B cell (primary cell): ENCODE data around the gene PAX1. TPM values are rescaled to one million over a fixed set of nuclear protein-coding genes. Genes with fewer than 3 reads are reported as not detected.

Experiments used
- ATAC-seq: fragments of 200-7000 bp; cut with Tn5 transposase; one replicate; pipeline ENCODE4 v1.10.0; 2021; ENCODE audit warnings: low read depth, mild to moderate bottlenecking, moderate number of reproducible peaks, moderate library complexity
- CTCF ChIA-PET: fragments of 350-600 bp; sonication (Branson Sonifier 250); formaldehyde crosslinking; loops from one replicate; lab custom pipeline; 2021; ENCODE audit warnings: antibody characterized with exemption, inconsistent platforms; lab: Charles Lee
- POLR2A ChIA-PET: fragments of 350-600 bp; sonication (Branson Sonifier 250); formaldehyde crosslinking; loops from one replicate; lab custom pipeline; 2021; ENCODE audit warnings: antibody characterized with exemption; lab: Charles Lee
- DNase-seq: peaks from one replicate; pipeline ENCODE4 v3.0.0; 2013
- H2AFZ ChIP-seq: 2 replicates; pipeline ENCODE4 v1.6.1; 2012; ENCODE audit warnings: mild to moderate bottlenecking, low read depth, low read length; ENCODE audit not compliant: insufficient read depth, poor library complexity, severe bottlenecking
- H3K27ac ChIP-seq, 2 donors: 1 replicate in 1 of 2; 2 replicates in 1 of 2; pipeline ENCODE4 v1.5.1; 2012 to 2013; ENCODE audit warnings: low read length in 2 of 2, mild to moderate bottlenecking in 2 of 2, moderate library complexity in 1 of 2
- H3K27me3 ChIP-seq, 4 experiments: fragments of 200-600 bp in 1 of 4; sonication (generic) in 1 of 4; replicated peaks in 1 of 4; 1 replicate in 2 of 4; 2 replicates in 2 of 4; pipeline versions ENCODE4 v1.6.1 to v1.7.0; 2013 to 2016; ENCODE audit warnings: low read length in 3 of 4, mild to moderate bottlenecking in 2 of 4, mixed read lengths in 1 of 4, moderate library complexity in 1 of 4; ENCODE audit not compliant: insufficient read depth in 4 of 4, control insufficient read depth in 3 of 4; ENCODE audit errors: control extremely low read depth in 1 of 4
- H3K36me3 ChIP-seq, 2 experiments: replicated peaks in 1 of 2; 1 replicate in 1 of 2; 2 replicates in 1 of 2; pipeline versions ENCODE4 v1.6.1 to v1.7.1; 2013; ENCODE audit warnings: low read length in 1 of 2; ENCODE audit not compliant: insufficient read depth in 2 of 2, control insufficient read depth in 1 of 2; ENCODE audit errors: control extremely low read depth in 1 of 2, extremely low read depth in 1 of 2
- H3K4me1 ChIP-seq, 2 donors: fragments of 200-600 bp in 1 of 2; sonication (generic) in 1 of 2; 1 replicate in 1 of 2; 2 replicates in 1 of 2; pipeline versions ENCODE4 v1.5.1 to v1.6.1; 2013 to 2017; ENCODE audit warnings: low read length in 2 of 2; ENCODE audit not compliant: control insufficient read depth in 2 of 2, insufficient read depth in 2 of 2
- H3K4me2 ChIP-seq: replicated peaks from 2 replicates; pipeline ENCODE3; 2012; ENCODE audit warnings: mild to moderate bottlenecking, low read depth, low read length; ENCODE audit not compliant: poor library complexity, severe bottlenecking
- H3K4me3 ChIP-seq, 5 experiments: fragments of 200-600 bp in 1 of 5; sonication (generic) in 1 of 5; 1 replicate in 3 of 5; 2 replicates in 2 of 5; pipeline versions ENCODE4 v1.5.1 to v1.7.0; 2011 to 2016; ENCODE audit warnings: low read length in 4 of 5, mild to moderate bottlenecking in 4 of 5, low read depth in 2 of 5, control low read depth in 1 of 5, moderate library complexity in 1 of 5; ENCODE audit not compliant: insufficient read depth in 1 of 5; ENCODE audit errors: control extremely low read depth in 1 of 5, extremely low read depth in 1 of 5
- H3K79me2 ChIP-seq: fragments of 200-600 bp; sonication (generic); one replicate; pipeline ENCODE4 v1.6.0; 2016; ENCODE audit warnings: low read length; ENCODE audit not compliant: control insufficient read depth, insufficient read depth
- H3K9ac ChIP-seq: fragments of 200-600 bp; sonication (generic); 2 replicates; pipeline ENCODE4 v1.6.1; 2017; ENCODE audit warnings: mild to moderate bottlenecking, low read length, moderate library complexity
- H3K9me3 ChIP-seq, 3 donors: one replicate each; pipeline versions ENCODE4 v1.6.1 to v1.7.1; 2013; ENCODE audit warnings: low read length in 2 of 3; ENCODE audit not compliant: control insufficient read depth in 2 of 3, insufficient read depth in 1 of 3; ENCODE audit errors: control extremely low read depth in 1 of 3
- H4K20me1 ChIP-seq: 2 replicates; pipeline ENCODE4 v1.6.0; 2012; ENCODE audit warnings: mild to moderate bottlenecking, low read length; ENCODE audit not compliant: insufficient read depth, control insufficient read depth, poor library complexity, severe bottlenecking
- H3K27ac Mint-ChIP-seq: one replicate; pipeline ENCODE4 v1.8.0; 2021; ENCODE audit warnings: mixed read lengths
- H3K27me3 Mint-ChIP-seq: one replicate; pipeline ENCODE4 v1.8.0; 2021; ENCODE audit warnings: mixed read lengths
- H3K4me1 Mint-ChIP-seq: one replicate; pipeline ENCODE4 v1.8.0; 2021; ENCODE audit warnings: mixed read lengths
- H3K4me3 Mint-ChIP-seq: one replicate; pipeline ENCODE4 v1.8.0; 2021; ENCODE audit warnings: mixed read lengths
- H3K9me3 Mint-ChIP-seq: one replicate; pipeline ENCODE4 v1.8.0; 2022; ENCODE audit warnings: mixed read lengths; ENCODE audit not compliant: insufficient read depth
- EZH2 ChIP-seq: IDR thresholded peaks from 2 replicates; pipeline ENCODE4 v1.6.1; 2012; ENCODE audit warnings: borderline replicate concordance, low read depth, mild to moderate bottlenecking, moderate library complexity, low read length; ENCODE audit not compliant: insufficient read depth, poor library complexity, severe bottlenecking
- WGBS: methylation state at CpG from one replicate; pipeline ENCODE4 v1.1.5; 2013; ENCODE audit warnings: missing lambda C conversion rate; ENCODE audit not compliant: insufficient coverage; 5-methylcytosine and 5-hydroxymethylcytosine counted together
- intact Hi-C: fragments of 100-400 bp; cut with micrococcal nuclease; formaldehyde crosslinking; loops from one replicate; pipeline ENCODE4 v1.10.0; 2022
- polyA plus RNA-seq: library from polyadenylated mRNA; depleted of rRNA; stranded (reverse); fragments of >200 nt; gene quantifications from 2 replicates; pipeline ENCODE4 v1.2.3, GENCODE V29; 2012
- total RNA-seq, 2 donors: library from RNA; stranded (reverse); fragments of 120-200 nt in 1 of 2; gene quantifications; 1 replicate in 1 of 2; 2 replicates in 1 of 2; pipeline versions ENCODE4 v1.2.3 to v1.2.4, GENCODE V29; 2013 to 2022
- TF ChIP-seq, protein P1 (sequence below): fragments of 200-600 bp; IDR thresholded peaks from one replicate; pipeline ENCODE4 v1.8.0; 2022; ENCODE audit warnings: antibody characterized with exemption, mild to moderate bottlenecking

Gene PAX1
- total and polyA plus RNA-seq, 2 donors (not counting 1 experiment from before 2014, with no cell fraction given), result not detected

- no peaks in the 10 kb centered on the region for H3K4me1 Mint-ChIP-seq
- Histone ChIP-seq H3K4me2 (no peak overlapping the region), H3K9ac (no peak overlapping the region), H3K27ac (no peak overlapping the region), H3K36me3 (no peaks in the 10 kb centered on the region), H4K20me1 (no peaks in the 10 kb centered on the region), H3K4me1 (no peaks in the 10 kb centered on the region), H2AFZ (no peak overlapping the region), H3K9me3 (no peaks in the 10 kb centered on the region), H3K79me2 (no peaks in the 10 kb centered on the region), H3K27me3 (peaks cover 0 to 3% (median 0%) of the 10 kb centered on the region in 4 experiments), H3K4me3 (no peak overlapping the region)
- POLR2A ChIA-PET, result no interaction called here
- TF ChIP-seq EZH2, result no peak
- TF ChIP-seq, protein P1, sequence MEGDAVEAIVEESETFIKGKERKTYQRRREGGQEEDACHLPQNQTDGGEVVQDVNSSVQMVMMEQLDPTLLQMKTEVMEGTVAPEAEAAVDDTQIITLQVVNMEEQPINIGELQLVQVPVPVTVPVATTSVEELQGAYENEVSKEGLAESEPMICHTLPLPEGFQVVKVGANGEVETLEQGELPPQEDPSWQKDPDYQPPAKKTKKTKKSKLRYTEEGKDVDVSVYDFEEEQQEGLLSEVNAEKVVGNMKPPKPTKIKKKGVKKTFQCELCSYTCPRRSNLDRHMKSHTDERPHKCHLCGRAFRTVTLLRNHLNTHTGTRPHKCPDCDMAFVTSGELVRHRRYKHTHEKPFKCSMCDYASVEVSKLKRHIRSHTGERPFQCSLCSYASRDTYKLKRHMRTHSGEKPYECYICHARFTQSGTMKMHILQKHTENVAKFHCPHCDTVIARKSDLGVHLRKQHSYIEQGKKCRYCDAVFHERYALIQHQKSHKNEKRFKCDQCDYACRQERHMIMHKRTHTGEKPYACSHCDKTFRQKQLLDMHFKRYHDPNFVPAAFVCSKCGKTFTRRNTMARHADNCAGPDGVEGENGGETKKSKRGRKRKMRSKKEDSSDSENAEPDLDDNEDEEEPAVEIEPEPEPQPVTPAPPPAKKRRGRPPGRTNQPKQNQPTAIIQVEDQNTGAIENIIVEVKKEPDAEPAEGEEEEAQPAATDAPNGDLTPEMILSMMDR, result no peak
- no peaks in the 10 kb centered on the region for H3K9me3 Mint-ChIP-seq
- DNase-seq (no peak), ATAC-seq (no peak)
- CTCF ChIA-PET, result no interaction called here
- H3K4me3 Mint-ChIP-seq, result no peak overlapping the region
- WGBS, result 93% methylated on average over 5 of the region's 8 CpGs
- intact Hi-C loops, result no loop called here
- no peak overlapping the region for H3K27ac Mint-ChIP-seq
- H3K27me3 Mint-ChIP-seq, result peaks cover 9% of the 10 kb centered on the region
These were observed 22.9 kb upstream of the PAX1 start for GRCh38 chr20:21682521-21682954.

GRCh38 chr20:21684671-21685070 lies 20.8 kb upstream of the PAX1 start:
- Mint-ChIP-seq H3K27me3 (peaks cover 13% of the 10 kb centered on the region), H3K9me3 (no peaks in the 10 kb centered on the region)
- H2AFZ ChIP-seq, result no peak overlapping the region

More at GRCh38 chr20:21684671-21685070, 20.8 kb upstream of the PAX1 start:
- Histone ChIP-seq H3K36me3 (no peaks in the 10 kb centered on the region), H3K4me2 (no peak overlapping the region), H3K9me3 (no peaks in the 10 kb centered on the region), H4K20me1 (no peaks in the 10 kb centered on the region), H3K4me1 (no peaks in the 10 kb centered on the region), H3K9ac (no peak overlapping the region), H3K27ac (no peak overlapping the region), H3K4me3 (no peak overlapping the region), H3K79me2 (no peaks in the 10 kb centered on the region), H3K27me3 (peaks cover 0 to 3% (median 0%) of the 10 kb centered on the region in 4 experiments)
- H3K4me3 Mint-ChIP-seq, result no peak overlapping the region
- ChIA-PET CTCF (no interaction called here), POLR2A (no interaction called here)
- H3K4me1 Mint-ChIP-seq, result no peaks in the 10 kb centered on the region
- H3K27ac Mint-ChIP-seq, result no peak overlapping the region
- DNase-seq (no peak), ATAC-seq (no peak)
- 13% methylated on average over 1 of the region's 3 CpGs for WGBS
- intact Hi-C loops, result no loop called here
- TF ChIP-seq, protein P1, result no peak
- TF ChIP-seq EZH2, result no peak
